Endothelial cell of umbilical vein (primary cell): ENCODE results near the gene NBEA. TPM values are rescaled to one million over a fixed set of nuclear protein-coding genes. Genes with fewer than 3 reads are reported as not detected.

Source experiments
- BruUV-seq: library from RNA; stranded (reverse); fragments of 400-500 nt; replicated peaks from 2 replicates; lab custom pipeline; 2021; lab: Mats Ljungman, UMichigan
- CTCF ChIA-PET: fragments of 300-600, 350-600 bp; sonication (Branson Sonifier 250); formaldehyde crosslinking; loops from one replicate; lab custom pipeline; 2021; ENCODE audit warnings: antibody characterized with exemption, inconsistent platforms; lab: Charles Lee
- POLR2A ChIA-PET: fragments of 300-600, 350-600 bp; sonication (Branson Sonifier 250); formaldehyde crosslinking; loops from one replicate; lab custom pipeline; 2021; ENCODE audit warnings: antibody characterized with exemption, inconsistent platforms; lab: Charles Lee
- DNase-seq: peaks from one replicate; pipeline ENCODE4 v3.0.0-alpha.2; 2011; ENCODE audit warnings: low read depth, low spot score
- FAIRE-seq: peaks from 2 replicates; lab custom pipeline; 2011; peaks lifted over from hg19 to GRCh38; lab: Jason Lieb, UNC
- H2AFZ ChIP-seq: 2 replicates; pipeline ENCODE4 v1.6.0; 2012; ENCODE audit warnings: low read depth, low read length, control low read depth, inconsistent platforms
- H3K27ac ChIP-seq: 2 replicates; pipeline ENCODE4 v1.5.1; 2011; ENCODE audit warnings: low read depth, mild to moderate bottlenecking, control low read depth, low read length, moderate library complexity; ENCODE audit not compliant: insufficient read depth
- H3K27me3 ChIP-seq, 2 experiments: 2 replicates each; pipeline versions ENCODE4 v1.6.0 to v1.6.1; 2011; ENCODE audit warnings: low read length in 2 of 2, mixed read lengths in 1 of 2; ENCODE audit not compliant: control insufficient read depth in 2 of 2, insufficient read depth in 2 of 2
- H3K36me3 ChIP-seq, 2 experiments: 2 replicates in 1 of 2; 3 replicates in 1 of 2; pipeline ENCODE4 v1.5.1; 2011; ENCODE audit warnings: low read length in 2 of 2, mild to moderate bottlenecking in 1 of 2, moderate library complexity in 1 of 2; ENCODE audit not compliant: control insufficient read depth in 2 of 2, insufficient read depth in 2 of 2; ENCODE audit errors: extremely low read depth in 1 of 2
- H3K4me1 ChIP-seq: 3 replicates; pipeline ENCODE4 v1.5.1; 2011; ENCODE audit warnings: mild to moderate bottlenecking, low read length; ENCODE audit not compliant: control insufficient read depth, insufficient read depth; ENCODE audit errors: extremely low read depth
- H3K4me2 ChIP-seq: 2 replicates; pipeline ENCODE4 v1.6.1; 2011; ENCODE audit warnings: low read length, control low read depth, mixed read lengths; ENCODE audit not compliant: insufficient read depth
- H3K4me3 ChIP-seq, 3 experiments: fragments of 200-600 bp in 1 of 3; sonication (generic), shearing (Covaris generic) in 1 of 3; replicated peaks in 1 of 3; 2 replicates each; pipeline ENCODE4 v1.5.1; 2011 to 2016; ENCODE audit warnings: control low read depth in 3 of 3, low read length in 3 of 3, mild to moderate bottlenecking in 2 of 3, inconsistent platforms in 1 of 3, low read depth in 1 of 3, moderate library complexity in 1 of 3; ENCODE audit not compliant: insufficient read depth in 1 of 3
- H3K79me2 ChIP-seq: 2 replicates; pipeline ENCODE4 v1.6.0; 2012; ENCODE audit warnings: low read length, inconsistent platforms; ENCODE audit not compliant: control insufficient read depth, insufficient read depth
- H3K9ac ChIP-seq: replicated peaks from 2 replicates; pipeline ENCODE3; 2011; ENCODE audit warnings: low read length, control low read depth; ENCODE audit not compliant: insufficient read depth; ENCODE audit errors: extremely low read depth
- H3K9me1 ChIP-seq: replicated peaks from 3 replicates; pipeline ENCODE4 v1.6.0; 2011; ENCODE audit warnings: mild to moderate bottlenecking, low read length; ENCODE audit not compliant: control insufficient read depth, insufficient read depth; ENCODE audit errors: extremely low read depth
- H3K9me3 ChIP-seq: replicated peaks from 2 replicates; pipeline ENCODE4 v1.5.1; 2012; ENCODE audit warnings: low read length, inconsistent platforms; ENCODE audit not compliant: control insufficient read depth, insufficient read depth
- H4K20me1 ChIP-seq: replicated peaks from 2 replicates; pipeline ENCODE3; 2011; ENCODE audit warnings: mild to moderate bottlenecking, low read length; ENCODE audit not compliant: control insufficient read depth, insufficient read depth; ENCODE audit errors: extremely low read depth
- EZH2 ChIP-seq: IDR thresholded peaks from 2 replicates; pipeline ENCODE4 v1.6.1; 2012; ENCODE audit warnings: borderline replicate concordance, low read depth, mild to moderate bottlenecking, moderate library complexity, low read length, inconsistent platforms; ENCODE audit not compliant: severe bottlenecking
- FOS ChIP-seq: IDR thresholded peaks from 2 replicates; pipeline ENCODE4 v1.6.1; 2011; ENCODE audit warnings: mild to moderate bottlenecking, low read length, moderate library complexity, borderline replicate concordance; ENCODE audit not compliant: insufficient read depth
- GATA2 ChIP-seq: IDR thresholded peaks from 2 replicates; pipeline ENCODE4 v1.7.0; 2011; ENCODE audit warnings: low read depth, mild to moderate bottlenecking, moderate library complexity, mixed read lengths, low read length; ENCODE audit not compliant: insufficient read length, insufficient read depth
- JUN ChIP-seq: IDR thresholded peaks from 2 replicates; pipeline ENCODE4 v1.6.1; 2011; ENCODE audit warnings: borderline replicate concordance, low read depth; ENCODE audit not compliant: insufficient read length, insufficient read depth
- MYC ChIP-seq: IDR thresholded peaks from one replicate; pipeline ENCODE4 v1.6.1; 2011; ENCODE audit warnings: mild to moderate bottlenecking, low read depth, low read length
- POLR2A ChIP-seq: IDR thresholded peaks from 2 replicates; pipeline ENCODE4 v1.6.1; 2012; ENCODE audit warnings: low read depth, mild to moderate bottlenecking, control low read depth, low read length
- POLR2AphosphoS5 ChIP-seq: IDR thresholded peaks from 2 replicates; pipeline ENCODE4 v1.6.1; 2012; ENCODE audit warnings: low read depth, mild to moderate bottlenecking, control low read depth, low read length, moderate library complexity; ENCODE audit not compliant: insufficient read depth
- dilution Hi-C: fragments of 300-500 bp; cut with MboI; formaldehyde crosslinking; loops from one replicate; pipeline ENCODE4 v1.15.0; 2019; ENCODE audit warnings: low sequenced_read_pairs; ENCODE audit not compliant: extremely low pct_ligation_motif_present
- intact Hi-C: fragments of 100-400 bp; cut with micrococcal nuclease; formaldehyde crosslinking; loops from one replicate; pipeline ENCODE4 v1.10.0; 2022
- polyA plus RNA-seq, 4 experiments: library from polyadenylated mRNA; depleted of rRNA in 3 of 4; stranded (reverse) in 3 of 4; unstranded in 1 of 4; fragments of >200 nt; gene quantifications; 2 replicates each; pipeline versions ENCODE4 v1.2.1 to v1.2.3, GENCODE V29; 2011 to 2012; ENCODE audit warnings: missing spikeins in 1 of 4
- total RNA-seq: library from RNA; stranded (reverse); gene quantifications from 2 replicates; pipeline ENCODE4 v1.2.3, GENCODE V29; 2021
- TF ChIP-seq, protein P1 (sequence below): IDR thresholded peaks from 2 replicates; pipeline ENCODE4 v1.6.1; 2011; ENCODE audit not compliant: insufficient read depth, insufficient read length
- TF ChIP-seq, protein P2 (sequence below), 2 donors: IDR thresholded peaks; 1 replicate in 1 of 2; 2 replicates in 1 of 2; pipeline ENCODE4 v1.5.1; 2011; ENCODE audit warnings: low read length in 2 of 2, mild to moderate bottlenecking in 2 of 2, moderate library complexity in 2 of 2, control low read depth in 1 of 2, inconsistent platforms in 1 of 2, low read depth in 1 of 2; ENCODE audit not compliant: insufficient read depth in 1 of 2; ENCODE audit errors: extremely low read depth in 1 of 2

Gene NBEA
- total and polyA plus RNA-seq, 2 donors (not counting 3 experiments of a cell fraction or from before 2014, with no cell fraction given) = 3.0 to 4.8 TPM

DNA sequence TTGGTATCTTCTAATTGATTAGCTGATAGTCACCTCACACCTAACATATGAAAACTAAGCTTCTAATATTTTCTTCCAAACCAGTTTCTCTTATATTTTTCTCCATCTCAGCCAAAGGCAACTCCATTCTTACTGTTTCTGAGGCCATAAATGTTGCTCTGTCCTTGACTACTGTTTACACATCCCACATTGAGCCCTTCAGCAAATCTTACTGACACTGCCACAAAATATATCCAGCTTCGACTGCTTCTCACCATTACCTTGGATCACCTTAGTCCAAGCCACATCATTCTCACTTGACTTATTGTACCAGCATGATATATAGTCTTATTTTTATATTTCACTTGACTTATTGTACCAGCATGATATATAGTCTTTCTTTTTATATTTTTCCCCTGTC lies 412.8 kb downstream of the NBEA start:
- Histone ChIP-seq H3K9me3 (no peaks in the 10 kb centered on the region), H3K4me1 (peaks cover 8% of the 10 kb centered on the region), H3K27ac (no peak overlapping the region), H3K27me3 (no peaks in the 10 kb centered on the region), H3K9ac (no peak overlapping the region), H4K20me1 (no peaks in the 10 kb centered on the region), H3K9me1 (no peaks in the 10 kb centered on the region), H3K4me2 (no peak overlapping the region), H3K4me3 (no peak overlapping the region), H3K36me3 (no peaks in the 10 kb centered on the region), H3K79me2 (no peaks in the 10 kb centered on the region), H2AFZ (no peak overlapping the region)
- ChIA-PET POLR2A (no interaction called here), CTCF (interaction anchor here (1.0 kb wide), 1 partner anchor 14 kb away, joined by 3 read pairs; no protein-coding TSS in a partner anchor)
- intact Hi-C loops = no loop called here
- TF ChIP-seq POLR2A = no peak
- no peak for TF ChIP-seq GATA2
- TF ChIP-seq MYC = no peak
- TF ChIP-seq, protein P1, sequence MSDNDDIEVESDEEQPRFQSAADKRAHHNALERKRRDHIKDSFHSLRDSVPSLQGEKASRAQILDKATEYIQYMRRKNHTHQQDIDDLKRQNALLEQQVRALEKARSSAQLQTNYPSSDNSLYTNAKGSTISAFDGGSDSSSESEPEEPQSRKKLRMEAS = no peak
- no peak for TF ChIP-seq EZH2
- no peak for TF ChIP-seq FOS
- TF ChIP-seq POLR2AphosphoS5 = no peak
- TF ChIP-seq, protein P2, sequence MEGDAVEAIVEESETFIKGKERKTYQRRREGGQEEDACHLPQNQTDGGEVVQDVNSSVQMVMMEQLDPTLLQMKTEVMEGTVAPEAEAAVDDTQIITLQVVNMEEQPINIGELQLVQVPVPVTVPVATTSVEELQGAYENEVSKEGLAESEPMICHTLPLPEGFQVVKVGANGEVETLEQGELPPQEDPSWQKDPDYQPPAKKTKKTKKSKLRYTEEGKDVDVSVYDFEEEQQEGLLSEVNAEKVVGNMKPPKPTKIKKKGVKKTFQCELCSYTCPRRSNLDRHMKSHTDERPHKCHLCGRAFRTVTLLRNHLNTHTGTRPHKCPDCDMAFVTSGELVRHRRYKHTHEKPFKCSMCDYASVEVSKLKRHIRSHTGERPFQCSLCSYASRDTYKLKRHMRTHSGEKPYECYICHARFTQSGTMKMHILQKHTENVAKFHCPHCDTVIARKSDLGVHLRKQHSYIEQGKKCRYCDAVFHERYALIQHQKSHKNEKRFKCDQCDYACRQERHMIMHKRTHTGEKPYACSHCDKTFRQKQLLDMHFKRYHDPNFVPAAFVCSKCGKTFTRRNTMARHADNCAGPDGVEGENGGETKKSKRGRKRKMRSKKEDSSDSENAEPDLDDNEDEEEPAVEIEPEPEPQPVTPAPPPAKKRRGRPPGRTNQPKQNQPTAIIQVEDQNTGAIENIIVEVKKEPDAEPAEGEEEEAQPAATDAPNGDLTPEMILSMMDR (IDR thresholded peaks at IDR 0.05; ENCODE audit: extremely low read depth in 1 of 2, insufficient read depth in 1 of 2, low read depth in 1 of 2, low read length in 2 of 2) = no peak
- no peak for TF ChIP-seq JUN
- no TSS peak for BruUV-seq
- FAIRE-seq (no peak), DNase-seq (no peak)
- dilution Hi-C loops = no loop called here
